ENCODE measurements around the gene PTPRE. TPM values are rescaled to one million over a fixed set of nuclear protein-coding genes. Genes with fewer than 3 reads are reported as not detected.

PTPRE gene
- total and polyA plus RNA-seq, 2 donors from 2014 or later, result 1.1 to 25.7 TPM

- FAIRE-seq, result no peak
- Histone ChIP-seq H3K9ac (ENCODE audit: low read length in 3 of 3) (no peak overlapping the region), H3K27me3 (ENCODE audit: control insufficient read depth, insufficient read depth, low read length) (no peaks in the 10 kb centered on the region), H3K36me3 (ENCODE audit: control insufficient read depth in 2 of 3, insufficient read depth in 3 of 3, low read length in 3 of 3) (no peaks in the 10 kb centered on the region), H3K4me3 (ENCODE audit: low read length in 3 of 3) (no peak overlapping the region), H3K4me1 (ENCODE audit: control insufficient read depth in 2 of 3, insufficient read depth in 2 of 3, low read depth in 1 of 3, low read length in 3 of 3) (peaks cover 0 to 2% (median 0%) of the 10 kb centered on the region in 3 donors), H3K27ac (ENCODE audit: low read depth in 2 of 2, low read length in 2 of 2) (no peak overlapping the region), H3K9me3 (ENCODE audit: control insufficient read depth in 2 of 3, insufficient read depth in 1 of 3, low read length in 3 of 3) (no peaks in the 10 kb centered on the region)
- DNase-seq, result no peak
- TF ChIP-seq, protein P1, sequence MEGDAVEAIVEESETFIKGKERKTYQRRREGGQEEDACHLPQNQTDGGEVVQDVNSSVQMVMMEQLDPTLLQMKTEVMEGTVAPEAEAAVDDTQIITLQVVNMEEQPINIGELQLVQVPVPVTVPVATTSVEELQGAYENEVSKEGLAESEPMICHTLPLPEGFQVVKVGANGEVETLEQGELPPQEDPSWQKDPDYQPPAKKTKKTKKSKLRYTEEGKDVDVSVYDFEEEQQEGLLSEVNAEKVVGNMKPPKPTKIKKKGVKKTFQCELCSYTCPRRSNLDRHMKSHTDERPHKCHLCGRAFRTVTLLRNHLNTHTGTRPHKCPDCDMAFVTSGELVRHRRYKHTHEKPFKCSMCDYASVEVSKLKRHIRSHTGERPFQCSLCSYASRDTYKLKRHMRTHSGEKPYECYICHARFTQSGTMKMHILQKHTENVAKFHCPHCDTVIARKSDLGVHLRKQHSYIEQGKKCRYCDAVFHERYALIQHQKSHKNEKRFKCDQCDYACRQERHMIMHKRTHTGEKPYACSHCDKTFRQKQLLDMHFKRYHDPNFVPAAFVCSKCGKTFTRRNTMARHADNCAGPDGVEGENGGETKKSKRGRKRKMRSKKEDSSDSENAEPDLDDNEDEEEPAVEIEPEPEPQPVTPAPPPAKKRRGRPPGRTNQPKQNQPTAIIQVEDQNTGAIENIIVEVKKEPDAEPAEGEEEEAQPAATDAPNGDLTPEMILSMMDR (IDR thresholded peaks at IDR 0.05; ENCODE audit: borderline replicate concordance, extremely low read depth, insufficient read depth), result no peak
- intact Hi-C loops (cut with DNase I), result no loop called here
These were observed 25.8 kb downstream of the PTPRE start for GRCh38 chr10:127932521-127933270.

GRCh38 chr10:127933271-127933670 is 26.4 kb downstream of the PTPRE start:
- no peak for DNase-seq
- intact Hi-C loops (cut with DNase I), result no loop called here
- no peak for FAIRE-seq

DNA sequence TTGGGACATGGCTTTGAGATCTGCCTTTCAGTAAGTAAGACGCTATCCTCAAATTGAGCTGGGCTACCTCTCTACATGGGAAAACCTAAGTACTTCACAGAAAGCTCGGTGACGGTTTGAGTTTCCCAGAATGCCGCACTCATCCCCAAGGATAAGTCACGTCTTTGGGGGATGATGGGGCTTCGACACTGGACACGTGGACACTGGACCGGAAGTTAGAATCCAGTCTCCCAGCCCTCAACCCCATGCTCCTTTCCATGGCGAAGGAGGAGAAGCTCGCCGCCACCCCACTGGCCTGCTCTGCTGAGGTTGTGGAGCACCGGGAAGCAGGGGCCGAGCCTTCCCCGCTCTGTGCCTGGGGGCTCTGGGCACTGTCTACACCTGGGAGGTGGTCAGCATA is 27.5 kb downstream of the PTPRE start:
- no peak overlapping the region for H3K4me3 ChIP-seq (ENCODE audit: low read length in 3 of 3)
- TF ChIP-seq, protein P1 (IDR thresholded peaks at IDR 0.05; ENCODE audit: borderline replicate concordance, extremely low read depth, insufficient read depth), result no peak
- intact Hi-C loops (cut with DNase I), result no loop called here
- H3K4me1 ChIP-seq (ENCODE audit: control insufficient read depth in 2 of 3, insufficient read depth in 2 of 3, low read depth in 1 of 3, low read length in 3 of 3), result no peaks in the 10 kb centered on the region
- DNase-seq (no peak), FAIRE-seq (no peak)
- no peak overlapping the region for H3K9ac ChIP-seq (ENCODE audit: low read length in 3 of 3)
- no peaks in the 10 kb centered on the region for H3K9me3 ChIP-seq (ENCODE audit: control insufficient read depth in 2 of 3, insufficient read depth in 1 of 3, low read length in 3 of 3)
- no peaks in the 10 kb centered on the region for H3K36me3 ChIP-seq (ENCODE audit: control insufficient read depth in 2 of 3, insufficient read depth in 3 of 3, low read length in 3 of 3)
- no peaks in the 10 kb centered on the region for H3K27me3 ChIP-seq (ENCODE audit: control insufficient read depth, insufficient read depth, low read length)
- H3K27ac ChIP-seq (ENCODE audit: low read depth in 2 of 2, low read length in 2 of 2), result no peak overlapping the region

More at GRCh38 chr10:127933271-127933670, 26.4 kb downstream of the PTPRE start:
- Histone ChIP-seq H3K9ac (ENCODE audit: low read length in 3 of 3) (no peak overlapping the region), H3K36me3 (ENCODE audit: control insufficient read depth in 2 of 3, insufficient read depth in 3 of 3, low read length in 3 of 3) (no peaks in the 10 kb centered on the region), H3K4me1 (ENCODE audit: control insufficient read depth in 2 of 3, insufficient read depth in 2 of 3, low read depth in 1 of 3, low read length in 3 of 3) (peaks cover 0 to 2% (median 0%) of the 10 kb centered on the region in 3 donors), H3K27ac (ENCODE audit: low read depth in 2 of 2, low read length in 2 of 2) (no peak overlapping the region), H3K4me3 (ENCODE audit: low read length in 3 of 3) (no peak overlapping the region), H3K9me3 (ENCODE audit: control insufficient read depth in 2 of 3, insufficient read depth in 1 of 3, low read length in 3 of 3) (no peaks in the 10 kb centered on the region), H3K27me3 (ENCODE audit: control insufficient read depth, insufficient read depth, low read length) (no peaks in the 10 kb centered on the region)
- TF ChIP-seq, protein P1 (IDR thresholded peaks at IDR 0.05; ENCODE audit: borderline replicate concordance, extremely low read depth, insufficient read depth), result no peak
